Central memory CD4-positive, alpha-beta T cell (primary cell): ENCODE measurements around the gene FN3KRP.

ENCODE experiments used
- DNase-seq: peaks from one replicate; pipeline ENCODE4 v3.0.0; 2022

Gene FN3KRP

GRCh38 chr17:82687871-82688270 lies 28.6 kb upstream of the FN3KRP start:
- no peak for DNase-seq

GRCh38 chr17:82689077-82689476 lies 27.4 kb upstream of the FN3KRP start:
- no peak for DNase-seq

- no peak for DNase-seq
These were observed 25.6 kb upstream of the FN3KRP start for GRCh38 chr17:82690786-82691489.

GRCh38 chr17:82691714-82692113 lies 24.8 kb upstream of the FN3KRP start:
- no peak for DNase-seq

- no peak for DNase-seq
These were observed 24.2 kb upstream of the FN3KRP start for GRCh38 chr17:82692268-82692667.

- DNase-seq: no peak
These were observed 23.2 kb upstream of the FN3KRP start for GRCh38 chr17:82693168-82693867.

GRCh38 chr17:82694647-82695046 lies 21.9 kb upstream of the FN3KRP start:
- DNase-seq: no peak

GRCh38 chr17:82696259-82696658 lies 20.2 kb upstream of the FN3KRP start:
- no peak for DNase-seq

GRCh38 chr17:82696916-82697807 lies 19.3 kb upstream of the FN3KRP start:
- DNase-seq: no peak

GRCh38 chr17:82697808-82698064 lies 18.8 kb upstream of the FN3KRP start:
- DNase-seq: no peak

- peak; percentile 99 for DNase-seq
These were observed 18.2 kb upstream of the FN3KRP start, which contains the start of gene RAB40B for GRCh38 chr17:82698065-82698973. Gene RAB40B, minus strand, starts transcription at chr17:82698698. Its CDS starts 102 bp downstream, at chr17:82698596.

- no peak for DNase-seq
These were observed 17.5 kb upstream of the FN3KRP start for GRCh38 chr17:82698974-82699442.

- DNase-seq: no peak
These were observed 17.0 kb upstream of the FN3KRP start for GRCh38 chr17:82699551-82699950.

- DNase-seq: no peak
These were observed 14.1 kb upstream of the FN3KRP start for GRCh38 chr17:82702231-82702927.

- no peak for DNase-seq
These were observed 13.3 kb upstream of the FN3KRP start for GRCh38 chr17:82703036-82703745.

GRCh38 chr17:82703935-82704865 lies 12.3 kb upstream of the FN3KRP start:
- DNase-seq: no peak

GRCh38 chr17:82704886-82705285 lies 11.6 kb upstream of the FN3KRP start:
- DNase-seq: no peak

GRCh38 chr17:82705756-82706155 lies 10.8 kb upstream of the FN3KRP start:
- no peak for DNase-seq

GRCh38 chr17:82709024-82709675 lies 7.4 kb upstream of the FN3KRP start:
- no peak for DNase-seq
